ENCODE measurements around the gene ZDHHC12. TPM values are rescaled to one million over a fixed set of nuclear protein-coding genes. Genes with fewer than 3 reads are reported as not detected.

Gene ZDHHC12
- total and polyA plus RNA-seq, 2 of the 8 experiments (the other 6 are each of a cell fraction or from before 2014, with no cell fraction given), result 35.0 to 93.8 TPM

GRCh38 chr9:128720841-128721486 is 3.0 kb downstream of the ZDHHC12 start:
- DNase-seq (ENCODE audit: low read depth in 1 of 2, low spot score in 2 of 2), result no peak
- TF ChIP-seq, protein P1, sequence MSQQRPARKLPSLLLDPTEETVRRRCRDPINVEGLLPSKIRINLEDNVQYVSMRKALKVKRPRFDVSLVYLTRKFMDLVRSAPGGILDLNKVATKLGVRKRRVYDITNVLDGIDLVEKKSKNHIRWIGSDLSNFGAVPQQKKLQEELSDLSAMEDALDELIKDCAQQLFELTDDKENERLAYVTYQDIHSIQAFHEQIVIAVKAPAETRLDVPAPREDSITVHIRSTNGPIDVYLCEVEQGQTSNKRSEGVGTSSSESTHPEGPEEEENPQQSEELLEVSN (IDR thresholded peaks at IDR 0.05), result no peak
- TF ChIP-seq BACH1 (IDR thresholded peaks at IDR 0.05; ENCODE audit: low read length), result no peak
- no peak for TF ChIP-seq MAFK (IDR thresholded peaks at IDR 0.05; ENCODE audit: low read depth, low read length)
- TF ChIP-seq CBX5 (IDR thresholded peaks at IDR 0.05; ENCODE audit: low read depth, low read length), result no peak
- no peak for TF ChIP-seq USF2 (IDR thresholded peaks at IDR 0.05; ENCODE audit: low read length)
- no peak for TF ChIP-seq SRF (IDR thresholded peaks at IDR 0.05; ENCODE audit: low read depth, low read length)
- no peak for TF ChIP-seq SP4 (IDR thresholded peaks at IDR 0.05; ENCODE audit: low read length)

More at GRCh38 chr9:128720841-128721486, 3.0 kb downstream of the ZDHHC12 start:
- Histone ChIP-seq H3K36me3 (ENCODE audit: control insufficient read depth in 2 of 4, insufficient read depth in 4 of 4, low read length in 3 of 4) (peaks cover 0 to 15% (median 10%) of the 10 kb centered on the region in 4 experiments; a peak in 4 of 8 replicates), H4K91ac (replicated peaks; ENCODE audit: insufficient read length, low read length) (no peak overlapping the region), H3K4me2 (ENCODE audit: insufficient read depth in 1 of 2, low read depth in 2 of 2, low read length in 2 of 2) (no peak overlapping the region), H3K4ac (replicated peaks; ENCODE audit: insufficient read length, low read depth, low read length) (no peak overlapping the region), H2BK120ac (replicated peaks; ENCODE audit: low read depth, low read length) (no peak overlapping the region), H3K14ac (ENCODE audit: insufficient read length) (no peak overlapping the region), H3K23ac (ENCODE audit: insufficient read length) (no peak overlapping the region), H3K27ac (ENCODE audit: low read depth, low read length) (no peak overlapping the region), H3K27me3 (replicated peaks in 1 of 4; ENCODE audit: control insufficient read depth in 3 of 4, extremely low read depth in 1 of 4, insufficient read depth in 3 of 4, low read length in 3 of 4) (no peaks in the 10 kb centered on the region), H2AK5ac (ENCODE audit: low read depth, low read length) (no peak overlapping the region), H2BK12ac (ENCODE audit: low read depth, low read length) (no peak overlapping the region), H3K9ac (replicated peaks in 1 of 4; ENCODE audit: extremely low read depth in 1 of 4, low read depth in 3 of 4, low read length in 3 of 4) (no peak overlapping the region), H4K5ac (ENCODE audit: insufficient read length, low read depth, low read length) (no peak overlapping the region), H2BK20ac (ENCODE audit: low read length) (no peak overlapping the region), H2BK15ac (ENCODE audit: low read length) (no peak overlapping the region), H3K23me2 (ENCODE audit: low read depth, low read length) (peaks cover 4% of the 10 kb centered on the region), H3K4me3 (ENCODE audit: extremely low read depth in 1 of 4, insufficient read depth in 2 of 4, low read depth in 3 of 4, low read length in 4 of 4) (no peak overlapping the region), H3K79me1 (ENCODE audit: low read depth, low read length) (peaks cover 3% of the 10 kb centered on the region; the same call in 1 of the 2 replicates), H3K56ac (replicated peaks; ENCODE audit: insufficient read length, low read depth, low read length) (no peak overlapping the region), H4K20me1 (replicated peaks in 1 of 2; ENCODE audit: control insufficient read depth in 1 of 2, insufficient read depth in 2 of 2, low read length in 2 of 2) (peaks cover 0 to 2% of the 10 kb centered on the region in 2 experiments), H2AFZ (ENCODE audit: low read length) (no peak overlapping the region), H3K18ac (ENCODE audit: extremely low read depth, low read length) (no peak overlapping the region), H3K79me2 (ENCODE audit: control insufficient read depth in 1 of 2, insufficient read depth in 2 of 2, low read length in 2 of 2) (no peaks in the 10 kb centered on the region), H3K4me1 (replicated peaks in 1 of 4; ENCODE audit: control insufficient read depth in 3 of 4, insufficient read depth in 4 of 4, low read length in 3 of 4) (peaks cover 0 to 3% (median 0%) of the 10 kb centered on the region in 4 experiments; a peak in 3 of 7 replicates), H4K8ac (ENCODE audit: extremely low read depth, insufficient read depth, low read length) (no peak overlapping the region), H3K9me3 (ENCODE audit: insufficient read depth in 2 of 2, low read depth in 1 of 2, low read length in 1 of 2) (no peaks in the 10 kb centered on the region), H2BK5ac (ENCODE audit: low read depth, low read length) (no peak overlapping the region)
- POLR2A ChIA-PET (ENCODE audit: partially characterized antibody), result interaction anchor here (4.8 to 13.5 kb wide), 3 partner anchors 12 to 37 kb away, joined by 49 to 133 read pairs (median 52); partner anchors contain the start of gene SET
- CTCF ChIA-PET (ENCODE audit: partially characterized antibody), result interaction anchor here (1.5 kb wide), 1 partner anchor 73 kb away, joined by 3 read pairs; no protein-coding TSS in a partner anchor
- FAIRE-seq, result no peak
- 94% methylated on average over 22 of the region's 22 CpGs; no CpG with 5 or more reads in 1 of the 2 experiments for WGBS, 2 experiments (ENCODE audit: extremely low coverage in 1 of 2, insufficient coverage in 1 of 2, insufficient read length in 1 of 2, insufficient replicate concordance in 2 of 2, low coverage in 1 of 2, low lambda C conversion rate in 2 of 2, missing lambda C conversion rate in 1 of 2)

Measured in H1 (cell line).